ENCODE data around the gene SMAD5. TPM values are rescaled to one million over a fixed set of nuclear protein-coding genes. Genes with fewer than 3 reads are reported as not detected.

Gene SMAD5
- total RNA-seq, 2 donors from 2014 or later, result 51.9 to 64.1 TPM

GRCh38 chr5:136155078-136155477 is 22.4 kb downstream of the SMAD5 start:
- Histone ChIP-seq H3K27me3 (no peaks in the 10 kb centered on the region), H3K9me3 (no peaks in the 10 kb centered on the region), H3K9ac (ENCODE audit: low read depth in 2 of 2, low read length in 2 of 2) (no peak overlapping the region), H3K36me3 (no peaks in the 10 kb centered on the region), H3K27ac (no peak overlapping the region), H3K4me3 (no peak overlapping the region), H3K4me1 (no peaks in the 10 kb centered on the region)
- intact Hi-C loops (cut with DNase I), result no loop called here
- TF ChIP-seq, protein P1, sequence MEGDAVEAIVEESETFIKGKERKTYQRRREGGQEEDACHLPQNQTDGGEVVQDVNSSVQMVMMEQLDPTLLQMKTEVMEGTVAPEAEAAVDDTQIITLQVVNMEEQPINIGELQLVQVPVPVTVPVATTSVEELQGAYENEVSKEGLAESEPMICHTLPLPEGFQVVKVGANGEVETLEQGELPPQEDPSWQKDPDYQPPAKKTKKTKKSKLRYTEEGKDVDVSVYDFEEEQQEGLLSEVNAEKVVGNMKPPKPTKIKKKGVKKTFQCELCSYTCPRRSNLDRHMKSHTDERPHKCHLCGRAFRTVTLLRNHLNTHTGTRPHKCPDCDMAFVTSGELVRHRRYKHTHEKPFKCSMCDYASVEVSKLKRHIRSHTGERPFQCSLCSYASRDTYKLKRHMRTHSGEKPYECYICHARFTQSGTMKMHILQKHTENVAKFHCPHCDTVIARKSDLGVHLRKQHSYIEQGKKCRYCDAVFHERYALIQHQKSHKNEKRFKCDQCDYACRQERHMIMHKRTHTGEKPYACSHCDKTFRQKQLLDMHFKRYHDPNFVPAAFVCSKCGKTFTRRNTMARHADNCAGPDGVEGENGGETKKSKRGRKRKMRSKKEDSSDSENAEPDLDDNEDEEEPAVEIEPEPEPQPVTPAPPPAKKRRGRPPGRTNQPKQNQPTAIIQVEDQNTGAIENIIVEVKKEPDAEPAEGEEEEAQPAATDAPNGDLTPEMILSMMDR (IDR thresholded peaks at IDR 0.05), result no peak
- no peak for DNase-seq

GRCh38 chr5:136155761-136156160 is 23.1 kb downstream of the SMAD5 start:
- no peaks in the 10 kb centered on the region for H3K4me1 ChIP-seq
- H3K9me3 ChIP-seq, result no peaks in the 10 kb centered on the region
- H3K27ac ChIP-seq, result no peak overlapping the region
- H3K4me3 ChIP-seq, result no peak overlapping the region
- no peaks in the 10 kb centered on the region for H3K27me3 ChIP-seq
- TF ChIP-seq, protein P1 (IDR thresholded peaks at IDR 0.05), result no peak
- no peaks in the 10 kb centered on the region for H3K36me3 ChIP-seq
- no peak for DNase-seq
- H3K9ac ChIP-seq (ENCODE audit: low read depth in 2 of 2, low read length in 2 of 2), result no peak overlapping the region
- intact Hi-C loops (cut with DNase I), result no loop called here

GRCh38 chr5:136157514-136157913 is 24.9 kb downstream of the SMAD5 start:
- H3K9me3 ChIP-seq, result no peaks in the 10 kb centered on the region
- H3K36me3 ChIP-seq, result no peaks in the 10 kb centered on the region
- H3K4me1 ChIP-seq, result no peaks in the 10 kb centered on the region
- intact Hi-C loops (cut with DNase I), result no loop called here
- TF ChIP-seq, protein P1 (IDR thresholded peaks at IDR 0.05), result no peak
- H3K27ac ChIP-seq, result no peak overlapping the region
- H3K9ac ChIP-seq (ENCODE audit: low read depth in 2 of 2, low read length in 2 of 2), result no peak overlapping the region
- no peak overlapping the region for H3K4me3 ChIP-seq
- DNase-seq, result no peak
- no peaks in the 10 kb centered on the region for H3K27me3 ChIP-seq

GRCh38 chr5:136159457-136159856 is 26.8 kb downstream of the SMAD5 start:
- Histone ChIP-seq H3K9me3 (no peaks in the 10 kb centered on the region), H3K4me3 (no peak overlapping the region), H3K27me3 (no peaks in the 10 kb centered on the region), H3K9ac (ENCODE audit: low read depth in 2 of 2, low read length in 2 of 2) (no peak overlapping the region), H3K4me1 (no peaks in the 10 kb centered on the region), H3K27ac (no peak overlapping the region), H3K36me3 (no peaks in the 10 kb centered on the region)
- DNase-seq, result no peak
- TF ChIP-seq, protein P1 (IDR thresholded peaks at IDR 0.05), result no peak
- intact Hi-C loops (cut with DNase I), result no loop called here

GRCh38 chr5:136162008-136162407 is 29.4 kb downstream of the SMAD5 start:
- no peak overlapping the region for H3K4me3 ChIP-seq
- no peaks in the 10 kb centered on the region for H3K9me3 ChIP-seq
- TF ChIP-seq, protein P1 (IDR thresholded peaks at IDR 0.05), result no peak
- intact Hi-C loops (cut with DNase I), result no loop called here
- H3K4me1 ChIP-seq, result no peaks in the 10 kb centered on the region
- no peaks in the 10 kb centered on the region for H3K27me3 ChIP-seq
- no peak for DNase-seq
- no peak overlapping the region for H3K27ac ChIP-seq
- no peak overlapping the region for H3K9ac ChIP-seq (ENCODE audit: low read depth in 2 of 2, low read length in 2 of 2)
- H3K36me3 ChIP-seq, result no peaks in the 10 kb centered on the region

GRCh38 chr5:136164226-136164625 is 31.6 kb downstream of the SMAD5 start:
- Histone ChIP-seq H3K27me3 (no peaks in the 10 kb centered on the region), H3K4me3 (no peak overlapping the region), H3K36me3 (no peaks in the 10 kb centered on the region), H3K9me3 (no peaks in the 10 kb centered on the region), H3K9ac (ENCODE audit: low read depth in 2 of 2, low read length in 2 of 2) (no peak overlapping the region), H3K4me1 (no peaks in the 10 kb centered on the region), H3K27ac (no peak overlapping the region)
- no peak for DNase-seq
- intact Hi-C loops (cut with DNase I), result no loop called here
- TF ChIP-seq, protein P1 (IDR thresholded peaks at IDR 0.05), result no peak

Measured in colonic mucosa (tissue), 4 donors.